ENCODE data around the gene SLC5A12.

The SLC5A12 gene

GRCh38 chr11:26719289-26719973 is 2.4 kb downstream of the SLC5A12 start:
- no peak for DNase-seq

GRCh38 chr11:26717771-26718170 is 4.1 kb downstream of the SLC5A12 start:
- no peak for DNase-seq

GRCh38 chr11:26715133-26715532 is 6.7 kb downstream of the SLC5A12 start:
- DNase-seq = no peak

DNA sequence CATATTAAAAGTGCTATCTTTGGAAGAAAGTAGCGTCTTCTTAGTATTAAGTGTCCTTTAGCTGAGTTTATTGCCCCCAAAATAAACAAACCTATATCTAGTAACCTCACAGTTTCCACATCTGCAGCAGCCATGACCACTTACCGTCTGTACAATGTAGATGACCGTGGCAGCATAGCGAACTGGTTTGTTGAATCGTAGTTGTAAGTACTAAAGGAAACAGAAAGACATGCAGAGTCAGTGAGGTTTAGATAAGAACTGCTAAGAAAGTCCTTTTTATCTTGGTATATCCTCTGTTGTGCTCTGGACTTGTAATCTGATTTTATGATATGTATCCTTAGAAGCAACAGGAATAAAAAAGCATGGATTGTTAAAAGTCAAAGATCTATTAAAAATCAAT is 9.4 kb downstream of the SLC5A12 start:
- no peak for DNase-seq

GRCh38 chr11:26710489-26710888 is 11.4 kb downstream of the SLC5A12 start:
- DNase-seq = no peak

- no peak for DNase-seq
Measured at GRCh38 chr11:26708736-26709456, 13.0 kb downstream of the SLC5A12 start.

- DNase-seq = no peak
Measured at GRCh38 chr11:26706181-26706580, 15.7 kb downstream of the SLC5A12 start.

DNA sequence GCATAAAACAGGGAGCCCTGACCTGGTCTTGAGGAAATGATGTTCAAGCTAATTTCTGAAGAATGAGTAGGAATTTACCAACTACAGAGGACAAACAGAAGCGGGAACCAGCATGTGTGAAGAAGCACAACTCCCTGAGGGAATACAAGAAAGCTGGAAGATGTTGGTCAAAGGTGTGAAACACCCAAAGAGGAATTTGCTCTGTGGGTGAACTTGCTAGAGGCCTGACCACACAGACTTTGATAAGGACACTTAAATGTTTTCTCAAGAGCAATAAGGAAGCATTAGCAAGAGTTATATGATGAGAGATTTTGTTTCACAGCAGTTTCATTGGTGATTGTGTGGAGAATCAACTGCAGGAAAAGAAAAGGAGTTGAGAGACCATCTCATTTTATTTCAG is 17.6 kb downstream of the SLC5A12 start:
- DNase-seq = no peak

DNA sequence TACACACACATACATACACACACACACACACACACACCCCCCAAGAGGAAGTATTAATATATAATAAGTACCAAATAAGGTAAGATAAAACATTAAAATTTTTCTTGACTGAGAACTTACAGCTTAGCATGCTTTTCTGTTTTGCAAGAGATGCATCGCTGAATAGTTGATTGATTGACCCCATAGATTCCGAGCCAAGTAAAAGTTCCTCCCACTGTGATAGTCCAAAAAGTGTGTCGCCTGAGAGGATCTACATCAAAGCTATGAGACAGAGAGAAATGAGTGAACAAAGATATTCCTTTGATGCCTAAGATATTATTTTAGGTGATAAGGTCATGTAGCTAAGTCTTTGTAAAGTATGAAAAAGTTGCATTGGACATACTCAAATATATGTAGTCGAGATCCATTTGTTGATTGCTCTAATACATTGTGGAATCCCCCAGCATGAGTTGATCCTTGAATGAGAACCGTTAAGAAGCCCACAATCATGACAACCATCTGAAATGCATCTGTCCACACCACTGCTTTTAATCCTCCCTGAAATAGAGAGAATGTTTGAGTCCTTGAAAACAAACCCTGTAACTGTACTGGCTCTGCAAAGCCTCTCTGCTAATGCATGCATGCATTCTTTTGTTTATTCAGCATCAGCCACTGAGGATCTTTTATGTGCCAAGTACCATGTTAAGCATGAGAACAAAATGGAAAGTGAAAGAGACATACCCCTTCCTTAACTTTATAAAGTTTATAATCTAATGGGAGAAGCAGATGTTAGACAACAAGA is 18.3 kb downstream of the SLC5A12 start:
- DNase-seq = no peak

DNA sequence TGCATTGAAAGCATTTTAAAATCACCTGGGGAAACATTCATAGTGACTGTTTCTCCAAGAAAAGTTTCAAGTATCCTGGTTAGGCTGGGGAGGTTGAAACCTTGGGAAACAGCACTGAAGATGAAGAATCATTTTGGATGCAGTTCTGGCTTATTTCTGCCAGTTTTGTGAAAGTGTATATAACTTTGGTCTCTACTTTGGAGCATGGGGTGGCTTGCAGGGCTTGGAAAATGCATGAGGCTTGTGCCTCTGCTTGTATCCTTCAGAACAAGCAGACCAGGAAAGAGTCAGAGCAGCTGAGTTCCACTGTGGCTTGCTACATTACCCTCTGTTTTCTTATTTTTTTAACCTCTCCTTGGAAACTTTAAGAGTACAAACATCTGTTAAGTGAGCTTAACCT is 19.5 kb downstream of the SLC5A12 start:
- no peak for DNase-seq

DNA sequence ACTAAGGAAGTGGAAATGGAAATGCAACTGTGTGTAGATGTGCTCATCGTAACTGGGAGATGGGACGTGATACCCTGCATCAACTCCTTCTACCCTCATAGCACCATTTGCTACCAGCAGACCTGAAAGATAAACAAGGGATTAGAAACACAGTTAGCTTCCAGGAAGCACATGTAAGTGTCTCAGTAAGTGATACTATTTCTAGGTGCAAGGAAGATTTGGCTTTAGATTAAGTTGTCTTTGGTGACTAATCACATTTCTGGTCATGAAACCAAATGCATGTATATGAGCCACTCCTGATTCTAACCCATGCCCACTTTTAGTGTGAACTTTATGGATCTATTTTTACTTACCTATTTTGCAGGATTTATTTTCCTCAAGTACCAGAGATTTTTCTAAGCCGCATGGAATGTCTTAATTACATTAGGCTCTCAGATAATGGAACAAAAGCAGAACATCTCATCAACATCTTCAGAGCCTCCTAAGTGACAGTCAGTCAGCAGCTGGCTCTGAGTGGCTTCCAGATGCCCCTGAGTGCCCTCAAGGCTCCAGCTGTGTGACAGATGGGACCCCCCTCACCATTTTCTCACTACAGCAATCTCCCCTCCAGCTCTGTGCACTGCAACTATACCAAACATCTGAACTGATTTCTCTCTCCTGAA is 21.2 kb downstream of the SLC5A12 start:
- DNase-seq = no peak

- no peak for DNase-seq
Measured at GRCh38 chr11:26698224-26698623, 23.6 kb downstream of the SLC5A12 start.

GRCh38 chr11:26696330-26696729 is 25.5 kb downstream of the SLC5A12 start:
- DNase-seq = no peak

- DNase-seq = no peak
Measured at GRCh38 chr11:26688701-26689100, 33.2 kb downstream of the SLC5A12 start.

GRCh38 chr11:26687351-26687750 is 34.5 kb downstream of the SLC5A12 start:
- DNase-seq = no peak

DNA sequence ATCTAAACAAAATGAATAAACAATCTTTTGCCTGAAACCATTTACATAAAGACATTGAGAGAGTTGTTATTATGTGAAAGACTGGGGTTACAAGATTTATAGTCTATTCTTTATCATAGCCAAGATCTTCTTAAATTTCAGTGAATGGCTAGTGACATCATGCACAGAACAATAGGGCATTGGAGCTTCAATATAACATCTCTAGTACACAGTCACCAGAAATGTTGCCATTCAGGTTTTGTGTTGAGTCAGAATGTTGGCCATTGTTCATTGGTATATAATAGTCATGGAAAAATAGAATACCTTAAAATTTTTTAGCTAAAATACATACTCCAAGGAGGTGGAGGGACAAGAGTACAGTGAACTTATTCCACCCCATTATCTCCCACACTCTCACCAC is 44.3 kb downstream of the SLC5A12 start:
- no peak for DNase-seq

GRCh38 chr11:26676641-26677040 is 45.2 kb downstream of the SLC5A12 start:
- DNase-seq = no peak

- DNase-seq = no peak
Measured at GRCh38 chr11:26675233-26675928, 46.5 kb downstream of the SLC5A12 start.

DNA sequence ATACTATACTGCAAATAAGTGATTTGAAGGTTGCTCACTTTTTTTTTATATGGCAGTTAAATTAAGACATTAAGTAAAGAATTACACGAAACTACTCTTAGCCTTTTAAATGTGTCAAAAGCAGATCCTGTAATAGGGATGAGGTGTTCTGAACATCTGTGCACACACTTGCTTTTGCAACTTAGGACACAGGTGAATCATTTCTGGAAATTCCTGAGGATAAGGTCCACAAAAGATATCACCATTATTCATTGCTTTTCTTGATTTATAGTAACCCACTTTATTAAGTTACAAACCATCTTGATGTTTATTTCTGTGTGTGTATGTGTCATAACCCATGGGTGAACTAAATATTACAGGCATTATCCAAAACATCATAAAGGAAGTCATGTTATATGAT is 55.9 kb downstream of the SLC5A12 start:
- no peak for DNase-seq

DNA sequence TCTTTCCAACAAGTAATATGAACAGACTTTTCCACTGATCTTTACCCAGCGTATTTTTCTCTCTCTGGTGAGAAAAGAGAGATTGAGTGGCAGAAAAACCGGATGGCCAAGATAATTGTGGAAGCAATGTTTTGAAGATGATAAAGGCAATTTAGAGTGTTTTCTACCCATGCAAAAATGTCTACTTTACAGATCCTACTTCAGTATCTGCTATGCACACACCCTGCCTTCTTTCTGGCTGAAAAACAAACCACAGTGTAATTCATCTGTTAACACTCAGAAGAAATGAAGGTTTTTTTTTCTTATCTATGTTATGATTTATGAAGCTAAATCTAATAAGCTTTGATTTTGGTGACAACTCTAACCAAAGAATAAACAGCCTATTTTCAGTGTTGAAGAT is 56.8 kb downstream of the SLC5A12 start:
- DNase-seq = no peak

GRCh38 chr11:26662916-26663315 is 58.9 kb downstream of the SLC5A12 start:
- no peak for DNase-seq

DNA sequence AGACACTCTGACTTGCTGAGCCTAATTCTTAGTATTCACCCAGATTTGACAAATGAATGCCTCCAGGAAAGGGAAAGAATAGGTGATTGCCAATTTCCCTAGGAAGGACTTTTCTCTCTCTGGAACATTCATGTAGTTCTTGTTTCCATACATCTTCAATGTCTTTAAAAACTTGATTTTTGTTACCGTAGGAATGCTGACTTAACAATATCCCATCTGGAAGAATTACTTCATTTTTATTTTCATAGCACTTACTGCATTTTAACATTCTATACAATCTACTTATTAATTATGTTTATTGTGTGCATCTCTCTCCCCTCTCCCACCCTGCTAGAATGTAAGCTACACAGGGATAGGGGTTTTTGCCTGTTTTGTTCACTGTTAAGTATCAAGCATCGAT is 66.6 kb downstream of the SLC5A12 start:
- DNase-seq = no peak

DNA sequence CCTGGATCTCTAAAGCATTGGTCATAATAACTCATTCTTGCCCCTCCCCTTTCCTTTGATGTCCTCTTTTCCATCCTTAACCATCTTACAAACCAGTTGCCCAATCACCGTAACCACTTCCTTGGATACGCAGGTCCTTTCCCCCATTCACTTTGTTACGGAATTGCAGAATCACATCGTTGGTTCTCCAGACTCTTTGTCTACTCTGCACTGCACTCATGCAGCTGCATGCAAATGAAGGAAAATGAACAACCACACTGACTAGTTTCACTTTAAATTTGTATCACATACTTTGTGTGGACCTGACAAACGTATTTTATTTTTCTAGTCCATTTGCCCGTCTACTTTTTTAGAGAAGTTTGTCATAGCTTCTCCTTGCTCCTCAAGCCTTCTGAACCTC is 69.9 kb downstream of the SLC5A12 start:
- no peak for DNase-seq
